CD4-positive, alpha-beta memory T cell (primary cell): ENCODE data around the gene ERP29. TPM values are rescaled to one million over a fixed set of nuclear protein-coding genes. Genes with fewer than 3 reads are reported as not detected.
"Not testable (repeated sequence)": the region's sequence is repeated elsewhere in the genome, so short reads cannot be mapped to it uniquely, and the experiment has no call there.

Source experiments
- CTCF ChIA-PET: fragments of 350-600 bp; sonication (Branson Sonifier 250); formaldehyde crosslinking; loops from one replicate; lab custom pipeline; 2021; ENCODE audit warnings: inconsistent platforms; ENCODE audit not compliant: partially characterized antibody; lab: Charles Lee
- POLR2A ChIA-PET: fragments of 350-600 bp; sonication (Branson Sonifier 250); formaldehyde crosslinking; loops from one replicate; lab custom pipeline; 2021; ENCODE audit not compliant: partially characterized antibody; lab: Charles Lee
- DNase-seq, 5 donors: peaks; one replicate each; pipeline versions ENCODE4 v3.0.0 to v3.0.0-alpha.2; 2020 to 2022; ENCODE audit warnings: mixed read lengths in 1 of 5
- H3K27ac ChIP-seq: one replicate; pipeline ENCODE4 v1.7.0; 2013; ENCODE audit warnings: low read depth, low read length
- H3K27me3 ChIP-seq: 2 replicates; pipeline ENCODE4 v1.7.0; 2013; ENCODE audit warnings: mild to moderate bottlenecking, low read length, moderate library complexity; ENCODE audit not compliant: insufficient read depth
- H3K36me3 ChIP-seq: 2 replicates; pipeline ENCODE4 v1.7.0; 2013; ENCODE audit warnings: mild to moderate bottlenecking, low read length, moderate library complexity; ENCODE audit not compliant: insufficient read depth
- H3K4me1 ChIP-seq: 2 replicates; pipeline ENCODE4 v1.7.0; 2013; ENCODE audit warnings: mild to moderate bottlenecking, low read length, moderate library complexity; ENCODE audit not compliant: insufficient read depth
- H3K4me3 ChIP-seq, 2 donors: one replicate each; pipeline ENCODE4 v1.7.0; 2013; ENCODE audit warnings: low read length in 2 of 2, mild to moderate bottlenecking in 1 of 2
- H3K9me3 ChIP-seq, 2 donors: one replicate each; pipeline ENCODE4 v1.7.0; 2013; ENCODE audit warnings: low read length in 2 of 2, control low read depth in 1 of 2; ENCODE audit not compliant: control insufficient read depth in 1 of 2
- H3K27ac Mint-ChIP-seq, 7 donors: one replicate each; pipeline ENCODE4 v1.8.0; 2020 to 2021; ENCODE audit warnings: mixed read lengths in 7 of 7, mild to moderate bottlenecking in 6 of 7, inconsistent platforms in 3 of 7, moderate library complexity in 3 of 7
- H3K27me3 Mint-ChIP-seq, 2 donors: one replicate each; pipeline ENCODE4 v1.8.0; 2020 to 2021; ENCODE audit warnings: mixed read lengths in 2 of 2
- H3K36me3 Mint-ChIP-seq, 2 donors: one replicate each; pipeline ENCODE4 v1.8.0; 2020 to 2021; ENCODE audit warnings: mixed read lengths in 2 of 2, inconsistent platforms in 1 of 2, mild to moderate bottlenecking in 1 of 2
- H3K4me1 Mint-ChIP-seq, 4 donors: one replicate each; pipeline ENCODE4 v1.8.0; 2020 to 2021; ENCODE audit warnings: mixed read lengths in 4 of 4, mild to moderate bottlenecking in 1 of 4
- H3K4me3 Mint-ChIP-seq, 8 donors: one replicate each; pipeline ENCODE4 v1.8.0; 2020 to 2021; ENCODE audit warnings: mixed read lengths in 8 of 8, mild to moderate bottlenecking in 7 of 8, moderate library complexity in 6 of 8, inconsistent platforms in 3 of 8
- H3K9me3 Mint-ChIP-seq, 8 donors: one replicate each; pipeline ENCODE4 v1.8.0; 2020 to 2021; ENCODE audit warnings: mixed read lengths in 8 of 8, mild to moderate bottlenecking in 5 of 8, inconsistent platforms in 3 of 8, moderate library complexity in 1 of 8
- intact Hi-C: fragments of 100-400 bp; cut with micrococcal nuclease; formaldehyde crosslinking; loops from one replicate; pipeline ENCODE4 v1.15.1; 2023
- polyA plus RNA-seq, 2 donors: library from polyadenylated mRNA; unstranded; fragments of 300-500 nt; fragmentation: Illumina TruSeq; gene quantifications; one replicate each; pipeline ENCODE4 v1.2.3, GENCODE V29; 2021
- total RNA-seq, 2 experiments: library from RNA; stranded (reverse); gene quantifications; one replicate each; pipeline ENCODE4 v1.2.3, GENCODE V29; 2021

The ERP29 gene
- total and polyA plus RNA-seq, 4 experiments from 2014 or later, result 183 to 250 (median 200) TPM

DNA sequence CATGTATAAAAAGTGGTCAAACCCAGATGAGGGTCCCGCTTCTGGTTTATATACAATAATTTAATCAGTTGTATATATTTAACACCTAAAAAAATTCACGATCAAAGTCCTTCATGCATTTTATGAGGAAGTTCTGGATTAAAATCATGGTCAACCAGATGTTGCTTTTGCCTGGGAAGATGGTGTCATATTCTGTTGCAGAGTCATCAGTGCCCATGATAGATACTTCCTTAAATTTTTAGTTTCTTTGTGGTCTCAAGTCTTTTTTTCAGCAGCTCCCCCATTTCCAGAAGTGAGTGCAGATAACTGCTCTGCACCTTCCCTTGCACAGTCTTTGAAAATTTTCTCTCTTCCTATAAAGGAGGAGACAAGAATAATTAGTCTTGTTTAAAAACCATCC, 16.1 kb downstream of the ERP29 start:
- no peaks in the 10 kb centered on the region for H3K9me3 Mint-ChIP-seq
- Histone ChIP-seq H3K9me3 (no peaks in the 10 kb centered on the region), H3K4me3 (no peak overlapping the region), H3K27me3 (no peaks in the 10 kb centered on the region), H3K4me1 (peaks cover 15% of the 10 kb centered on the region), H3K36me3 (peaks cover 25% of the 10 kb centered on the region), H3K27ac (no peak overlapping the region)
- CTCF ChIA-PET, result interaction anchor here (1.2 kb wide), 1 partner anchor 15 kb away, joined by 4 read pairs; no protein-coding TSS in a partner anchor
- DNase-seq, result no peak
- intact Hi-C loops, result no loop called here
- POLR2A ChIA-PET, result interaction anchor here (0.8 to 6.9 kb wide), 2 partner anchors 16 to 21 kb away, joined by 3 to 33 read pairs; partner anchors contain the start of genes ERP29 and TMEM116
- H3K36me3 Mint-ChIP-seq, result peaks cover 30 to 66% of the 10 kb centered on the region in 2 donors
- H3K4me3 Mint-ChIP-seq, result no peak overlapping the region
- peak overlapping the region in 1 of 7 donors; percentile 73 for H3K27ac Mint-ChIP-seq
- H3K4me1 Mint-ChIP-seq, result peaks cover 7 to 18% (median 13%) of the 10 kb centered on the region in 4 donors
- no peaks in the 10 kb centered on the region for H3K27me3 Mint-ChIP-seq

DNA sequence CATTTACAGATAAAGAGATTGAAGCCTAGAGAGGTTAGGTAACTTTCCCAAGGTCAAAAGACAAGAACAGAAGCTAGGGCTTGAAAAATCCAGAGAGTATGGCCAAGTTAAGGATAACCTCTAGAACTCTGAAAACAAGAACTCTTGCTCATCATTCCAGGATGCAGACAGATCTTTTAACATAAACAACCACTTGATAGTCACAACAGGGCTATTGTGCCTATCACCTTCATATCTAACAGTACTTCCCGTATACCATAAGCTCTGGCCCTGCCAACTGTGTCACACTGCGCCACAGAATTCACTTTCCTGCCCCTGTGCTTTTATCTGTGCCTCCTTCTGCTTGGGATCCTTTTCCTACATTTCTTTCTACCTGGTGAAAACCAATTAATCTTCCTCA, 18.2 kb downstream of the ERP29 start:
- intact Hi-C loops, result no loop called here
- H3K4me3 Mint-ChIP-seq, result no peak overlapping the region
- peaks cover 34% of the 10 kb centered on the region for H3K36me3 ChIP-seq
- no peak overlapping the region for H3K27ac ChIP-seq
- CTCF ChIA-PET, result interaction anchor here (1.2 to 1.6 kb wide), 2 partner anchors 86 to 87 kb away, joined by 4 to 6 read pairs; no protein-coding TSS in a partner anchor
- POLR2A ChIA-PET, result interaction anchor here (0.6 to 1.6 kb wide), 2 partner anchors 17 to 50 kb away, joined by 3 to 4 read pairs; no protein-coding TSS in a partner anchor
- H3K4me3 ChIP-seq, result no peak overlapping the region
- no peaks in the 10 kb centered on the region for H3K27me3 Mint-ChIP-seq
- peaks cover 30 to 65% of the 10 kb centered on the region in 2 donors for H3K36me3 Mint-ChIP-seq
- no peaks in the 10 kb centered on the region for H3K9me3 Mint-ChIP-seq
- no peaks in the 10 kb centered on the region for H3K9me3 ChIP-seq
- H3K4me1 ChIP-seq, result peaks cover 4% of the 10 kb centered on the region
- peaks cover 0 to 6% (median 5%) of the 10 kb centered on the region in 4 donors for H3K4me1 Mint-ChIP-seq
- DNase-seq, result no peak
- peak overlapping the region in 5 of 7 donors; percentile 0 to 89 (median 37) for H3K27ac Mint-ChIP-seq
- H3K27me3 ChIP-seq, result no peaks in the 10 kb centered on the region

- Mint-ChIP-seq H3K27ac (peak overlapping the region in 5 of 7 donors; percentile 8 to 72 (median 30)), H3K27me3 (no peaks in the 10 kb centered on the region), H3K9me3 (no peaks in the 10 kb centered on the region), H3K4me3 (no peak overlapping the region), H3K4me1 (peaks cover 0 to 5% (median 4%) of the 10 kb centered on the region in 4 donors), H3K36me3 (peaks cover 30 to 70% of the 10 kb centered on the region in 2 donors)
- ChIA-PET POLR2A (no interaction called here), CTCF (interaction anchor here (0.9 to 1.2 kb wide), 2 partner anchors 84 to 87 kb away, joined by 3 to 6 read pairs; no protein-coding TSS in a partner anchor)
- no peaks in the 10 kb centered on the region for H3K4me1 ChIP-seq
- no peak overlapping the region for H3K27ac ChIP-seq
- DNase-seq, result no peak
- peaks cover 39% of the 10 kb centered on the region for H3K36me3 ChIP-seq
- no peak overlapping the region for H3K4me3 ChIP-seq
- H3K27me3 ChIP-seq, result no peaks in the 10 kb centered on the region
- intact Hi-C loops, result no loop called here
- H3K9me3 ChIP-seq, result no peaks in the 10 kb centered on the region
Measured at GRCh38 chr12:112032292-112032691, 19.1 kb downstream of the ERP29 start.

GRCh38 chr12:112035219-112035785, 22.1 kb downstream of the ERP29 start:
- intact Hi-C loops, result no loop called here
- H3K36me3 Mint-ChIP-seq, result peaks cover 44 to 72% of the 10 kb centered on the region in 2 donors
- H3K4me1 ChIP-seq, result no peaks in the 10 kb centered on the region
- peaks cover 40% of the 10 kb centered on the region for H3K36me3 ChIP-seq
- CTCF ChIA-PET, result interaction anchor here (0.7 to 1.0 kb wide), 2 partner anchors 14 to 22 kb away, joined by 3 read pairs; partner anchors contain the start of genes ERP29 and TMEM116
- H3K27ac Mint-ChIP-seq, result peak overlapping the region in 3 of 7 donors; percentile 24 to 67 (median 59)
- POLR2A ChIA-PET, result interaction anchor here (0.6 kb wide), 1 partner anchor 157 kb away, joined by 6 read pairs; no protein-coding TSS in a partner anchor
- no peak overlapping the region for H3K4me3 Mint-ChIP-seq
- no peaks in the 10 kb centered on the region for H3K9me3 ChIP-seq
- no peak overlapping the region for H3K4me3 ChIP-seq
- DNase-seq, result no peak
- no peaks in the 10 kb centered on the region for H3K9me3 Mint-ChIP-seq
- no peaks in the 10 kb centered on the region for H3K27me3 Mint-ChIP-seq
- H3K4me1 Mint-ChIP-seq, result peaks cover 0 to under 1% (median 0%) of the 10 kb centered on the region in 4 donors
- H3K27me3 ChIP-seq, result no peaks in the 10 kb centered on the region
- H3K27ac ChIP-seq, result no peak overlapping the region

GRCh38 chr12:112036614-112037013, 23.4 kb downstream of the ERP29 start:
- intact Hi-C loops, H3K9me3 ChIP-seq, H3K27me3 Mint-ChIP-seq, H3K4me3 ChIP-seq, H3K27ac ChIP-seq, H3K9me3 Mint-ChIP-seq, POLR2A ChIA-PET, H3K4me3 Mint-ChIP-seq, H3K4me1 Mint-ChIP-seq, DNase-seq, H3K27me3 ChIP-seq, H3K4me1 ChIP-seq: not testable (repeated sequence)
- peak overlapping the region in 1 of 7 donors; percentile 61 for H3K27ac Mint-ChIP-seq
- H3K36me3 Mint-ChIP-seq, result peaks cover 40 to 64% of the 10 kb centered on the region in 2 donors
- CTCF ChIA-PET, result interaction anchor here (0.6 kb wide), 1 partner anchor 48 kb away, joined by 3 read pairs; no protein-coding TSS in a partner anchor
- peaks cover 43% of the 10 kb centered on the region for H3K36me3 ChIP-seq

GRCh38 chr12:112046003-112046402, 32.8 kb downstream of the ERP29 start:
- Histone ChIP-seq H3K27ac (no peak overlapping the region), H3K27me3 (no peaks in the 10 kb centered on the region), H3K9me3 (no peaks in the 10 kb centered on the region), H3K36me3 (peaks cover 49% of the 10 kb centered on the region), H3K4me3 (no peak overlapping the region), H3K4me1 (no peaks in the 10 kb centered on the region)
- Mint-ChIP-seq H3K4me3 (no peak overlapping the region), H3K36me3 (peaks cover 42 to 58% of the 10 kb centered on the region in 2 donors), H3K4me1 (peaks cover 0 to 4% (median 0%) of the 10 kb centered on the region in 4 donors), H3K9me3 (no peaks in the 10 kb centered on the region), H3K27me3 (no peaks in the 10 kb centered on the region), H3K27ac (peak overlapping the region in 4 of 7 donors; percentile 6 to 87 (median 16))
- intact Hi-C loops, result no loop called here
- DNase-seq, result no peak
- CTCF ChIA-PET, result no interaction called here
- POLR2A ChIA-PET, result no interaction called here

GRCh38 chr12:112049351-112049750, 36.1 kb downstream of the ERP29 start:
- Mint-ChIP-seq H3K9me3 (no peaks in the 10 kb centered on the region), H3K4me1 (peaks cover 0 to 6% (median 2%) of the 10 kb centered on the region in 4 donors), H3K27me3 (no peaks in the 10 kb centered on the region), H3K27ac (peak overlapping the region in 3 of 7 donors; percentile 33 to 57 (median 52)), H3K36me3 (peaks cover 49 to 68% of the 10 kb centered on the region in 2 donors), H3K4me3 (no peak overlapping the region)
- Histone ChIP-seq H3K4me3 (no peak overlapping the region), H3K27ac (no peak overlapping the region), H3K9me3 (no peaks in the 10 kb centered on the region), H3K27me3 (no peaks in the 10 kb centered on the region), H3K4me1 (no peaks in the 10 kb centered on the region), H3K36me3 (peaks cover 50% of the 10 kb centered on the region)
- CTCF ChIA-PET, result interaction anchor here (0.5 to 3.3 kb wide), 4 partner anchors 19 to 104 kb away, joined by 4 to 8 read pairs (median 4); partner anchors contain the start of genes ERP29 and TMEM116
- intact Hi-C loops, result no loop called here
- DNase-seq, result no peak
- POLR2A ChIA-PET, result interaction anchor here (1.0 kb wide), 1 partner anchor 20 kb away, joined by 3 read pairs; no protein-coding TSS in a partner anchor
